Neural cell (in vitro differentiated cells): Measurements from ENCODE around the gene LRMDA. TPM values are rescaled to one million over a fixed set of nuclear protein-coding genes. Genes with fewer than 3 reads are reported as not detected.

Experiments used
- H2AFZ ChIP-seq: fragments of 200-600, 300-800 bp; sonication (generic), shearing (Covaris generic); 2 replicates; pipeline ENCODE4 v1.6.0; 2014; ENCODE audit warnings: low read depth, mild to moderate bottlenecking, antibody characterized with exemption, low read length, moderate library complexity
- H3F3A ChIP-seq: fragments of 200-600 bp; shearing (Covaris generic); 2 replicates; pipeline ENCODE4 v1.6.1; 2016; ENCODE audit warnings: mild to moderate bottlenecking, moderate library complexity, mixed read lengths, antibody characterized with exemption, low read length; ENCODE audit not compliant: insufficient read depth, poor library complexity, severe bottlenecking
- H3K27ac ChIP-seq: fragments of 200-600, 300-800 bp; sonication (generic), shearing (Covaris generic); 2 replicates; pipeline ENCODE4 v1.5.1; 2014; ENCODE audit warnings: mild to moderate bottlenecking, low read length, moderate library complexity
- H3K27me3 ChIP-seq: fragments of 300-800, 200-600 bp; sonication (generic), shearing (Covaris generic); 2 replicates; pipeline ENCODE4 v1.6.0; 2014; ENCODE audit warnings: mild to moderate bottlenecking, low read depth, low read length, moderate library complexity; ENCODE audit not compliant: insufficient read depth
- H3K36me3 ChIP-seq: fragments of 300-800, 200-600 bp; sonication (generic), shearing (Covaris generic); 2 replicates; pipeline ENCODE4 v1.5.1; 2014; ENCODE audit warnings: mild to moderate bottlenecking, antibody characterized with exemption, low read length, moderate library complexity; ENCODE audit not compliant: insufficient read depth
- H3K4me2 ChIP-seq: fragments of 300-800, 200-600 bp; sonication (generic), shearing (Covaris generic); 2 replicates; pipeline ENCODE4 v1.6.0; 2014; ENCODE audit warnings: mild to moderate bottlenecking, low read length
- H3K4me3 ChIP-seq: fragments of 300-800, 200-600 bp; sonication (generic), shearing (Covaris generic); 2 replicates; pipeline ENCODE4 v1.5.1; 2014; ENCODE audit warnings: mild to moderate bottlenecking, low read length, moderate library complexity
- H3K79me2 ChIP-seq: fragments of 200-600 bp; shearing (Covaris generic); replicated peaks from 2 replicates; pipeline ENCODE4 v1.6.0; 2014; ENCODE audit warnings: mild to moderate bottlenecking, low read length, moderate library complexity; ENCODE audit not compliant: insufficient read depth
- H3K9ac ChIP-seq: fragments of 300-800, 200-600 bp; sonication (generic), shearing (Covaris generic); 2 replicates; pipeline ENCODE4 v1.6.1; 2016; ENCODE audit warnings: mild to moderate bottlenecking, low read length, mixed read lengths
- H3K9me2 ChIP-seq: fragments of 200-600 bp; shearing (Covaris generic); 2 replicates; pipeline ENCODE4 v1.6.1; 2016; ENCODE audit warnings: mild to moderate bottlenecking, low read length, mixed read lengths; ENCODE audit not compliant: insufficient read depth
- H3K9me3 ChIP-seq: fragments of 200-600, 300-800 bp; sonication (generic), shearing (Covaris generic); 2 replicates; pipeline ENCODE4 v1.6.1; 2016; ENCODE audit warnings: mild to moderate bottlenecking, mixed run types, low read length, moderate library complexity, mixed read lengths
- H4K20me1 ChIP-seq: fragments of 200-600 bp; shearing (Covaris generic); 2 replicates; pipeline ENCODE4 v1.6.1; 2016; ENCODE audit warnings: mild to moderate bottlenecking, mixed run types; ENCODE audit not compliant: insufficient read depth
- CTCF ChIP-seq: fragments of 450-650 bp; IDR thresholded peaks from 2 replicates; pipeline ENCODE4 v1.5.1; 2014; ENCODE audit warnings: antibody characterized with exemption, mild to moderate bottlenecking, moderate library complexity; ENCODE audit not compliant: poor library complexity, severe bottlenecking
- EP300 ChIP-seq: fragments of 450-650 bp; conservative IDR thresholded peaks from 2 replicates; pipeline ENCODE4 v1.6.1; 2014; ENCODE audit warnings: antibody characterized with exemption, mild to moderate bottlenecking, moderate library complexity; ENCODE audit not compliant: poor library complexity, severe bottlenecking
- EZH2 ChIP-seq: fragments of 200-600, 300-800 bp; shearing (Covaris generic), sonication (generic); IDR thresholded peaks from 2 replicates; pipeline ENCODE4 v1.6.1; 2014; ENCODE audit warnings: antibody characterized with exemption, low read length, borderline replicate concordance, mild to moderate bottlenecking; ENCODE audit not compliant: insufficient read depth, poor library complexity, severe bottlenecking
- MXI1 ChIP-seq: fragments of 450-650 bp; conservative IDR thresholded peaks from 2 replicates; pipeline ENCODE4 v1.6.1; 2014; ENCODE audit warnings: antibody characterized with exemption, mild to moderate bottlenecking; ENCODE audit not compliant: poor library complexity, severe bottlenecking
- POLR2AphosphoS5 ChIP-seq: IDR thresholded peaks from 2 replicates; pipeline ENCODE4 v1.6.1; 2012
- RAD21 ChIP-seq: fragments of 450-650 bp; conservative IDR thresholded peaks from 2 replicates; pipeline ENCODE4 v1.6.1; 2014; ENCODE audit warnings: antibody characterized with exemption, mild to moderate bottlenecking, moderate library complexity
- REST ChIP-seq: IDR thresholded peaks from 2 replicates; pipeline ENCODE4 v1.6.1; 2012; ENCODE audit warnings: borderline replicate concordance
- SMC3 ChIP-seq: fragments of 450-650 bp; conservative IDR thresholded peaks from 2 replicates; pipeline ENCODE4 v1.6.1; 2014; ENCODE audit warnings: antibody characterized with exemption, mild to moderate bottlenecking, moderate library complexity; ENCODE audit not compliant: poor library complexity
- TAF1 ChIP-seq: IDR thresholded peaks from 2 replicates; pipeline ENCODE4 v1.6.1; 2012; ENCODE audit warnings: low read depth
- polyA plus RNA-seq: library from polyadenylated mRNA; depleted of rRNA; stranded (reverse); fragments of >200 nt; gene quantifications from 2 replicates; pipeline ENCODE4 v1.2.3, GENCODE V29; 2014

Gene LRMDA
- polyA plus RNA-seq, 1 donor from 2014 or later, result 5.6 TPM

- Histone ChIP-seq H3K4me2 (no peak overlapping the region), H2AFZ (no peak overlapping the region), H3K4me3 (no peak overlapping the region), H3K9me3 (no peaks in the 10 kb centered on the region), H4K20me1 (no peaks in the 10 kb centered on the region), H3K9me2 (no peaks in the 10 kb centered on the region), H3K9ac (no peak overlapping the region), H3K36me3 (no peaks in the 10 kb centered on the region), H3K27ac (no peak overlapping the region), H3F3A (no peaks in the 10 kb centered on the region), H3K79me2 (no peaks in the 10 kb centered on the region), H3K27me3 (no peaks in the 10 kb centered on the region)
- no peak for TF ChIP-seq RAD21
- TF ChIP-seq TAF1, result no peak
- TF ChIP-seq POLR2AphosphoS5, result no peak
- TF ChIP-seq EP300, result no peak
- no peak for TF ChIP-seq MXI1
- TF ChIP-seq SMC3, result no peak
These were observed 786.6 kb downstream of the LRMDA start for GRCh38 chr10:76218035-76218434.

- Histone ChIP-seq H3K27ac (no peak overlapping the region), H3K36me3 (no peaks in the 10 kb centered on the region), H2AFZ (no peak overlapping the region), H3K4me2 (no peak overlapping the region), H3K9me3 (no peaks in the 10 kb centered on the region), H3K9ac (no peak overlapping the region), H3K27me3 (peaks cover 18% of the 10 kb centered on the region), H3K9me2 (no peaks in the 10 kb centered on the region), H3F3A (no peaks in the 10 kb centered on the region), H3K4me3 (no peak overlapping the region), H4K20me1 (no peaks in the 10 kb centered on the region), H3K79me2 (no peaks in the 10 kb centered on the region)
- TF ChIP-seq RAD21, result no peak
- TF ChIP-seq TAF1, result no peak
- TF ChIP-seq CTCF, result no peak
- TF ChIP-seq SMC3, result no peak
- no peak for TF ChIP-seq MXI1
- no peak for TF ChIP-seq EZH2
- no peak for TF ChIP-seq EP300
- TF ChIP-seq REST, result no peak
- no peak for TF ChIP-seq POLR2AphosphoS5
These were observed 797.9 kb downstream of the LRMDA start for GRCh38 chr10:76229341-76229740.

- Histone ChIP-seq H3K4me2 (no peak overlapping the region), H2AFZ (no peak overlapping the region), H3K36me3 (no peaks in the 10 kb centered on the region), H3K4me3 (peak overlapping the region; percentile 1), H3K27me3 (peaks cover 18% of the 10 kb centered on the region), H3K9me3 (no peaks in the 10 kb centered on the region), H3K9ac (no peak overlapping the region), H4K20me1 (no peaks in the 10 kb centered on the region), H3F3A (no peaks in the 10 kb centered on the region), H3K27ac (no peak overlapping the region), H3K9me2 (no peaks in the 10 kb centered on the region), H3K79me2 (no peaks in the 10 kb centered on the region)
- TF ChIP-seq EZH2, result no peak
- no peak for TF ChIP-seq MXI1
- no peak for TF ChIP-seq REST
- TF ChIP-seq CTCF, result no peak
- TF ChIP-seq SMC3, result no peak
- no peak for TF ChIP-seq RAD21
- no peak for TF ChIP-seq EP300
- no peak for TF ChIP-seq TAF1
- TF ChIP-seq POLR2AphosphoS5, result no peak
These were observed 799.5 kb downstream of the LRMDA start for GRCh38 chr10:76230921-76231285.
